GM19324 (cell line): ENCODE data around the gene RSPH1.
"Not testable (repeated sequence)": the region's sequence is repeated elsewhere in the genome, so short reads cannot be mapped to it uniquely, and the experiment has no call there.

Experiments
- ATAC-seq: cut with Tn5 transposase; IDR thresholded peaks from one replicate; pipeline ENCODE4 v1.9.1; 2021; ENCODE audit warnings: mild to moderate bottlenecking, moderate library complexity; ENCODE audit not compliant: unreplicated experiment, low FRiP score

RSPH1 gene

DNA sequence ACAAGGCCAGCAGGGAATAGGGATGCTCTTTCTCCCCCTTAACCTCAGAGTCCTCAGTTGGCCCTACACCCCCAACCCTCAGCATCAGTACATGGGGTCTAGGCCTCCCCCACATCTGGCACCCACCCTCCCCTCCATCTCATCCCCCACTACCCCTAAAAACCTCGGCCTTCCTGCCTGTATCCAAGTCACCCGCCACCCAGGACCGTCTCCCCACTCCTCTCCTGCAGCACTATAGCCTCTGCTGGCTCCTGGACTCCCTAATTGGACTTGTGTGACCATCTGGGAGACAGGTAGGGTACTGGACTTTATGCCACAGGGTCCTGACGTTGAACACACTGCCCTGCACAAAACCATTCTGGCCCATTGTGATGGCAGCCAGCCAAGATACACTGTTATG, 6.0 kb downstream of the RSPH1 start:
- ATAC-seq, result no peak

DNA sequence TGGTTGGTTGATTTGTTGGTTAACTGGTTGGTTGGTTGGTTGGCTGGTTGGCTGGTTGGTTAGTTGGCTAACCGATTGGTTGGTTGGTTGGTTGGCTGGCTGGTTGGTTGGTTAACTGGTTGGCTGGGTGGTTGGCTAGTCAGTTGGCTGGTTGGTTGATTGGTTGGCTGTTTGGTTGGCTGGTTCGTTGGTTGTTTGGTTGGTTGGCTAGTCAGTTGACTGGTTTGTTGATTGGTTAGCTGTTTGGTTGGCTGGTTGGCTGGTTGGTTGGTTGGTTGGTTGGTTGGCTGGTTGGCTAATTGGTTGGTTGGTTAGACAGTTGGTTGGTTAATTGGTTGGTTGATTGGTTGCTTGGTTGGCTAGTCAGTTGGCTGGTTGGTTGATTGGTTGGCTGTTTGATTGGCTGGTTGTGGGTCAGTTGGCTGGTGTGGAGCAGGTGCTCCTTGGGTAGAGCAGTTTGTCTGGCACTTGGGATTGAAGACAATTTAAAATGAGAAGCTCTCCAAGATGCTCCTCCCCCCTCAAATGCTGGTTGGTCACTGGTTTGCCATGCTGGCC, 6.9 kb downstream of the RSPH1 start:
- no peak for ATAC-seq

DNA sequence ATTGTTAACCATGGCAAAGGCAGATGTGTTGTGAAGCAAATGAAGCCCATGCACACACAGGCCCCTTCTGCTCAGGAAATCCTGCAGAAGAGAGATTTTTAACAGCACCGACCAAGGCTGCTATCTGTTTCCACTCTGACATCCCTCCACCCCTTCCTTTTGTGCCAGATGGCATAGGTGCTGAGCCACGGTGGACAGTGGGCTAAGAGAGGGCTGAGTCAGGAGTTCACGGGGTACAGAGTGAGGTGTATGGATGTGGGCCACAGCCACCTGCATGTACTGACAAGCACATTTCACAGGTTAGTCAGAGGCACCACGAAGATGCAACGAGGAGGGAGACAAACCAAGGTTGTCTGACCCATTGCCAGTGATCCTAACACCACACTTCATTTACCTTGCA, 9.5 kb downstream of the RSPH1 start:
- ATAC-seq, result no peak

DNA sequence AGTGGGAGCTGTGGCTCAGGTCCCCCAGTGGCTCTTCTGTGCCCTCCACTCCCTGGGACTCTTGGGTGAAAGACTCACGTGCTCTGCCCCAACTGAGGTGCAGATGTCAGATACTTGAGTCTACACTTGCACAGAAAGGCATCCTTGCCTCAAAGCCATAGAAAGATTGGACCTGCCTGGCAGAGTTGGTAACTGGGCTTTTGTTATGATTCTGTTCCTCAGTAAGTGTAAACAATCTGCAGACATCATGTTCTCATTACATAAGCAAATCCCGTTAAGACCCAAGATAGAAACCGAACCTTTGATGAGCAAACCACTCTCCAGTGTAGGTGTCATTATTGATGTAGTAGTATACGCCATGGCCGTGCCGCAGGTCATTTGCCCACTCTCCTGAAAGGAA, 10.0 kb downstream of the RSPH1 start:
- ATAC-seq, result no peak

DNA sequence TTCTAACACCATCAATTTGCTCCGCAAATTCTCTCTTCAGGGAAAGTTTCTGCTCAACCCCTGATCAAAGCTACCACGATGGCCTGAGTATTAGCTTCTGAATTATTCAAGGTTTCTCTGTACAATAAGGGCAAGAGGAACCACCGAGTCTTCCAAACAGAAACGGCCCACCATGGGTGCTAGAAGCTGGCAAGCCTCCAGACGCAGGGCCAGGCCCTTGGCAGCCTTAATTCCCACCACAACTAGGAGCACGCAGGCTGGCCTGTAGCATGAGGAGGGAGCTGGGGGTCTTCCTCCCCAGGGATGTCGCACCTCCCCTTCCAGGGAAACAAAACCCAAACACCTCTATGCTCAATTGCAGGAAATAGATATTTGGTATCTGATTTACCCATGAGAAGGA, 11.1 kb downstream of the RSPH1 start:
- no peak for ATAC-seq

DNA sequence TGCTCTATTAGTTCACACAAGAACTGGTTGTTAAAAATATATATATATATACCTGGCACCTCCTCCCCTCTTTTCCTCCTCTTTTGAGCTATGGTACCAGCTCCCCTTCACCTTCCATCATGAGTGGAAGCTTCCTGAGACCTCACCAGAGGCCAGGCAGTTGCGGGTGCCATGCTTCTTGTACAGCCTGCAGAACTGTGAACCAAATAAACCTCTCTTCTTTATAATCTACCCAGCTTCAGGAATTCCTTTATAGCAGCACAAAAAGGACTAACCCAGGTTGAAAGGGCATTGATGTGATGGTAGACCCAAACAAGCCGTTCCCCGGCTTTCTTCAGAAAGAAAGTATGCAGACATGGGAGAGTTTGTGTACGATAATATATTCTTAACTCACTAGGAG, 14.9 kb downstream of the RSPH1 start:
- no peak for ATAC-seq

DNA sequence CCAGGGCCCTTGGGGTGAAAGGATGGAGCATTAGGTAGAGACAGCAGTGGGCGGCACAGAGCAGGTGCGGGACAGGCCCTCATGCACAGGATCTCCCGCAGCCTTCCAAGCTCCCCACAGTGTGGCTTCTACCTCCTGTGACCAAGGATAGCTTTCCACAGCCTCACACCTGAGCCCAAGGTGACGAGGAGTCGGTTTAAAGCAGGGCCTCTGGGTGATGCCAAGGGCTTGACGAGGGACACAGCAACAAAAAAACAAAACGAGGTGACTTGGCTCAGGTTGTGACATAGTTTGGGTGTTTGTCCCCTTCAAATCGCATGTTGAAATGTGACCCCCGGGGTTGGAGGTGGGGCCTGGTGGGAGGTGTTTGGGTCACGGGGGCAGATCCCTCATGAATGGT, 15.3 kb downstream of the RSPH1 start:
- ATAC-seq, result no peak

DNA sequence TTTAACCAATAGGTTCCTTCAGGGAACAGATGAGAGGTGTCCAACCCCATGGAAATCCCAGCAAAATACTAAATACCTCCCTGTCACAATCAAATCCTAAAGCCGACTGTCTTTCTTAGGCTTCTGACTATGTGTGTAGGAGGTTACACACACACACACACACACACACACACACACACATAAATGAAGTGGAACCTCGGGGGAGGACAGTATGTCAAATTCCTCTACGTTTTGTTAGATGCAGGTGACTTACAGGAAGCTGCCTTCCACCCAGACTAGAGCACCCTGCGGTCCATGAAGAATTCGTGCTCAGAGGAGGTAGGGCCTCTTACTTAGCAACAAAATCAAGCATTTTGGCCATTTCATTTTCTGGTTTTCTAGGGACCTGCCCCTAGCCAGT, 16.4 kb downstream of the RSPH1 start:
- no peak for ATAC-seq

DNA sequence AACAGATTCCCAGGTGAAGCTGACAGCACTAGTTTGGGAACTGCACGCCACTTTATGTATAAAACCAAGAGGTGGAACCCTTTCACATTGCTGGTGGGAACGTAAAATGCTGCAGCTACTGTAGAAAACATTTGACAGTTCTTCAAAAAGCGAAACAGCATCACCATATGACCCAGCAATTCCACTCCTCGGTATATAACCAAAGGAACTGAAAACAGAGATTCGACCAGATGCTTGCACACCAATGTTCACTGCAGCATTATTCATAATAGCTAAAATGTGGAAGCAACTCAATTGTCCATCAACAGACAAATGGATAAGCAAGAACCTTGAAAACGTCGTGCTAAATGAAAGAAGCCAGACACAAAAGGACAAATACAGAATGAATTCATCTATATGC, 17.5 kb downstream of the RSPH1 start:
- ATAC-seq, result no peak

DNA sequence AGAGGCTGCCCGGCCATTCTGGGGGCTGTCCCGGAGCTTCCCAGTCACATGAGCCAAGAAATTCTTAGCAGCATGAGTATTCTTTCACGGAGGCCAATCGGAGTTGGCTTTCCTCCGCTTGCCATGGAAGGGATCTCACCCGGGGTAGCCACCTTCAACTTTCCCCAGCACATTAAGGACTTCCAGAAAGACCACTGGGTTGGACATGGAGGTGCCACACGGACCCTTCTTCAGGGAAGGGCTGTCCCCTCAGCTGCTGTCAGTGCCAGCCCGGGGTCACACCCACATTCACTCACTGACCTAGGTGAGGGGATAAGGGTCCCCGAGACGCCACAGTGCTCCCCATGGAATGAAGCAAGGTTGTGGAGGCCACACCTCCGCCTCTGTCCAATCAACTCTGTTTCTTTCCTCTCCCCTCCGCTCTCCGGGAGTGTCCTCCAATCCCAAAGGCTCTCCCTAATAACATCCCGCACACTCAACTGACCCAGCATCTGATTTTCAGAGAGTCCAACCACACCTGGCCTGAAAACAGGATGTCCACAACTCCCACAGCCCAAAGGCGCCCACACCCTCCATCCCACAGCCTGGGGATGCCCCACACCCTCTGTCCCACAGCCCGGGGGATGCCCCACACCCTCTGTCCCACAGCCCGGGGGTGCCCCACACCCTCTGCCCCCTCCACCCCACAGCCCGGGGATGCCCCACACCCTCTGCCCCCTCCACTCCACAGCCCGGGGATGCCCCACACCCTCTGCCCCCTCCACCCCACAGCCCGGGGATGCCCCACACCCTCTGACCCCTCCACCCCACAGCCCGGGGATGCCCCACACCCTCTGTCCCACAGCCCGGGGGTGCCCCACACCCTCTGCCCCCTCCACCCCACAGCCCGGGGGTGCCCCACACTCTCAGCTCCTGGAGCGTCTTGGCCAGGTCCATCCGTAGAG, 19.4 kb downstream of the RSPH1 start:
- no peak for ATAC-seq

DNA sequence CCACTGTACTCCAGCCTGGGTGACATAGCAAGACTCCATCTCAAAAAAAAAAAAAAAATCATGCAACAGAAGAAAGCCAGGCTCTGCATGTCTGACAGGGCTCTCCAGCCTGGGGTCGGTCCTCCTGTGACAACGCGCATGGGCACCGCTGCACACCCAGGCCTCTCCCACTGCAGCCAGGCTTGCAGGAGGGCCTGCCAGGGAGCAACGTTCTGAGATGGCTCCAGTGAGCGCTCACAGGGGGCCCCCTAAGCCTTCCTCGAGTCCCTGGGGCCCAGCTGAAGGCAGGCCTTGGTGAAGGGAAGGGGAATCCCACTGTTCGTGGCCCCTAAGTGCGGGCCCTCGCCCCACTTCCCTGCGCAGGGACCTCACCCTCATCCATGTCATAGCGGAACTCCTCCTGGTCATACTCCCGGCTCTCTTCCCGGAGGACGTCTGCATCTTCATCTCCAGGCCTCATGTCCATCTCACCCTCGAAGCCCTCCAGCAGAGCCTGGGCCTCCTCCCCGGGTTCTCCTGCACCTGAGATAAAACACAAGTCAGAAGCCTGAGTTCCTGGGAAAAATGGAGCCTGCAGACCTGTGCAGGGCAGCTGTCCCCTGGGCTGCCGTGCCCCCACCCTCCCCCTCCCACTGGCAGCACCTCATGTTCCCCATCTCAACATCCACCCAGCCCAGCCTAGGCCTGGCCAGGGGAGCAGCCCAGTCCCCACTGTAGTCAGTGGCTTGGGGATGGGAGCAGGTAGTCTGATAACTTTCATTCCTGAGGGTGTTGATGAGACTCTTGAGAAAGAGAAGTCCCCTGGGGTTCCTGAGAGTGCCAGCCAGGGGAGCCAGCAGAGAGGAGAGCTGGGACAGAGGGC, 20.3 kb downstream of the RSPH1 start:
- ATAC-seq, result no peak

DNA sequence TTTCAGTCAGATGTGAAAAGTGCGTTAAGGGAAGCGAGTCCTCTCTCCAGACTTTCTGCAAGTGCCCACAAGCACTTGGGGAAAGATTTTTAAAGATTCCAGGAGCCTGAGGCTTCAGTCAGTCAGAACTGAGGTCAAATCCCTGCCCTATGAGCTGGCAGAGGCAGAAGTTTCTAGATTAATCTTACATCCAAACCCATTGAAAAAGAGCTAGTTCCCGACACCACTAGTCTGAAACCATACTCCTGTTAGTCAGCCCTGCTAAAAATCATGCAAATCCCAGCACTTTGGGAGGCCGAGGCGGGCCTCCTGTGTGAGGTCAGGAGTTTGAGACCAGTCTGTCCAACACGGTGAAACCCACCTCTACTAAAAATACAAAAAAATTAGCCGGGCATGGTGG, 21.0 kb downstream of the RSPH1 start:
- ATAC-seq, result no peak

DNA sequence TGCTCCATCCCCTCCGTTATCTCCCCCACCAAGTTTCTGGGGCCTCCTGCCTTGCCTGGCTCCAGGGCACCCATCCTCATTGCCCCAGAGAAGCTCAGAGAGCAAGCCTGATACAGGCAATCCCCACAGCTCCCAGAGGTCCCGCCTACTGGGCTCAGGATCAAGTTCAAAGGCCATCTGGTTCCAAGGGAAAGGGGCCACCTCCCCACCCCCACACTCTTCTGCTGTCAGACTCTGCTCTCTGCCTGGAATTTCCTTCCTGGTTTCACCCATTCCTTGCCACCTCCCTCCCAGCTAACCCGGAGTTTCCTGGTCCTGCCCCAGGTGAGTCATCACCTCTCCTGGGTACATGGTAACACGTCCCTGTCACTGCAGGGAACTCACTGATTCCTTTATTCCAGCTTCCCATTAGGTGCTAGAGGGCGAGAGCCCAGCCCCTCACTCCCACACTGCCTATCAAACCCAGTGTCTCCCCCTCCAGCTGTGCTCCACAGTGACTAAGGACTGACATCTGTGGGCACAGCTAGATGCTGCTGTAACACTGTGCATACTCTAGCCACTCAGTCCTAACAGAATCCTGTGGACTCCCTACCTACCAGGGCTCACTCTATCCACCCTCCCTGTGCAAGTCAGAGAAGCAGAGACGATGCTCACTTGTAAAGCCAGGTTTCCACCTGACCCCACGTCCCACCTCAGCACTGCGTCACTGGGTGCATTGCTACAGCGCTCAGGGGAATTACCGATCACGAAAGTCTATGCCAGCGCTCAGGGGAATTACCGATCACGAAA, 21.8 kb downstream of the RSPH1 start:
- no peak for ATAC-seq

DNA sequence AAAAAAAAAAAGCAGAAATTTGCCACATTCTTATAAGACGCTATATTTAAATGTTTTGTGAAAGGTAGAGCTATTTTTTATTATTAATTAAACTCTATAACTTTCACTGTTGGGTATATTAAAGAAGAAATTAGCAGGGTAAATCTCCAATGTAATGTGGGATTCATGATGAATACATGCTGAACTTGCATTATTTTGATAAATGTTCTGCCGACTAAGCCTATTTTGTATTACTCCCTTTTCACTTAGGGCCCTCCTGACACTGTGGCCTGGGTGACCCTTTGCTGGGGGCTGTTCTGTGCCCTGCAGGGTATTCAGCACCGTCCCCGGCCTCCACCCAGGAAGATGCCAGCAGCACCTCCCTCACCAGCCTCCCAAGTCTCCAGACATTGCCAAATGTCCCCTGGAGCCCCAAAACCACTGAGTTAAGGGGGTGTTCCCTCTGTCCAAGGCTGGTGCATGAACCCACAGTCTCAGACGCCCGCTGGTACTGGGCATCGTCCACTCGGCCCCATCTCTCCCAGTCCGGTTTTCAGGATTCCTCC, 22.5 kb downstream of the RSPH1 start:
- ATAC-seq, result no peak

DNA sequence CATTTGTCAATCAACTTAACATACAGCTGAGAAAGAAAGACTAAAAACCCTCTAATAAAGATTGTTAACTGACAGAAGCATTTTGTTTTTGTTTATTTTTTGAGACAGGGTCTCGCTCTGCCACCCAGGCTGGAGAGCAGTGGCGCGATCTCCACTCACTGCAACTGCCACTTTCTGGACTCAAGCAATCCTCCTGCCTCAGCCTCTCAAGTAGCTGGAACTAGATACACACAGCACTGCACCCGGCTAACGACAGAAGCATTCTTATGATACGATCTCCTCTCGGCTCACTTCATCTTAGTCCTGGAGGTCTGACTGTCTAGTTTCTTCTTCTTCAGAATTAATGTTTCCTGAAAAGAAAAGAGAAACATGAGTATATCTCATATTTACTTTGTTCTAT, 23.5 kb downstream of the RSPH1 start:
- no peak for ATAC-seq

DNA sequence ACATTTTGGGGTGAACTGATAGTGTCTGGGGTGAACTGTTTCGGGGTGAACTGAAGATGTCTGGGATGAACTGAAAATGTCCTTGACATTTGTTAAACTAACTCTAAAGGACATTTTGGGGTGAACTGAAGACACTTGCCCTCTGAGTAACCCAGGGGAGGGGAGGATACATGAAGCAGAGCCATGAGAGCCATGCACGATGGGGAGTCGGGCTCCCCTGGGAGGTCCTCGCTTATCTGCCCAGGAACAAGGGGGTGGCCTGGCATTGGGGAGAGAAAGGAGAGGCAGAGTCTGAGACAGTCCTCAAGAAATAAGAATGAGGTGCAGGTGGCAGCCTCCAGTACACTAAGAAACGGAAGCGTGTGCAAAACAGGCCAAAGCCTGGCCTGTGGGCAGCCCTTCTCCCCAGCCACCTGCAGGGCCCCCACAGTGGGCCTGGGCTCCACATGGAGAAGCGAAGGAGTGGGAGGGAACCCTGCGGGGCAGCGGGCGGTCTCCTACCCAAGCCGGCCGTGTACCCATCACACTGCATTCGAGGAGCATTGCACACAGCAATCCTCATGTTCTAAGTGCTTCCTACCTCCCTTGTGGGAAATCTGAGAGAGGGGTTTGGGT, 24.2 kb downstream of the RSPH1 start:
- no peak for ATAC-seq

DNA sequence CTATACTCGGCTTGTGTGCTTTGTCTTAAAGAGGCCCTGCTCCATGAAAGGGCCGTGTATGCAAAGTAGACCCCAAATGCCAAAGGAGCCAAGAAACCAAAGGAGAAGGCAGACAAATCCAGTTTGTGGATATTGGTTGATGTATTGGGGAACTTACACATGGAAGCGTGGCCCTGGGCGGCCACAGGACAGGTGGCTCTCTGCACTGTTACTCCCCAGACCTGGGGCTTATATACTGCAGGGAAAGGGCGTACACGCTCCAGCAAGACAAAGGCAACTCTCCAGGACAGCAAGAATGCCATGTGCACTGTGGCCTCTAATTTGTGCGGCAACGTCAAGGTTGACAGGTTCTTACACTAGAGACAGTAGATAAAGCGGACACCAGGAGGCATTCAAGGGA, 24.8 kb downstream of the RSPH1 start:
- ATAC-seq, result no peak

DNA sequence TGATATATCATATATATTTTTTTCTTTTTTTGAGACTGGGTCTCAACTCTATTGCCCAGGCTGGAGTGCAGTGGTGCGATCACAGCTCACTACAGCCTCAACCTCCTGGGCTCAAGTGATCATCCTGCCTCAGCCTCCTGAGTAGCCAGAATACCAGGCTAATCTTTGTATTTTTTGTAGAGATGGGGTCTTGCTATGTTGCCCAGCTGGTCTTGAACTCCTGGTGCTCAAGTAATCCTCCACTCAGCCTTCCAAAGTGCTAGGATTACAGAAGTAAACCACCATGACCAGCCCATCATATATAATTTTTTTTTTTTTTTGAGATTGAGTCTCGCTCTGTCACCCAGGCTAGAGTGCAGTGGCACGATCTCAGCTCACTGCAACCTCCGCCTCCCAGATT, 26.3 kb downstream of the RSPH1 start:
- ATAC-seq, result not testable (repeated sequence)

DNA sequence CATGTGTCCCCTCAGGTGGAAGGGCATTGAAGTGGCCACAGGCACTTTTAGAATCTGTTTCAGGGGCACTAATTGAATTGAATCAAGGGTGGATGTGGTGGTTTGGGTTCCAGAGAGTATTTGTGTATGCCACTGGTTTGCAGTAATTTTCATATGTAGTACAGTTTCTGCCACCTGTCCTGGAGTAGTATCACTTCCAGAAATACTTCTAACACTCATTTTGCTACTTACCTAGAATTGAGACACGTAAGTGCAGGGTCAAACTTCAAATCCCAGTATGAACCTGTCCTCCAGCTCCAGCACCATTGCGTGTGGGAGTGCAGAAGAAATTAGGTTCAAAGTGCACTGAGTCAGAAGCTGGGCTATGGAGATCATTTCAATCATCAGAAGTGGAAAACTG, 26.8 kb downstream of the RSPH1 start:
- no peak for ATAC-seq
